ENCODE results near the gene ATF1.

ATF1 gene

DNA sequence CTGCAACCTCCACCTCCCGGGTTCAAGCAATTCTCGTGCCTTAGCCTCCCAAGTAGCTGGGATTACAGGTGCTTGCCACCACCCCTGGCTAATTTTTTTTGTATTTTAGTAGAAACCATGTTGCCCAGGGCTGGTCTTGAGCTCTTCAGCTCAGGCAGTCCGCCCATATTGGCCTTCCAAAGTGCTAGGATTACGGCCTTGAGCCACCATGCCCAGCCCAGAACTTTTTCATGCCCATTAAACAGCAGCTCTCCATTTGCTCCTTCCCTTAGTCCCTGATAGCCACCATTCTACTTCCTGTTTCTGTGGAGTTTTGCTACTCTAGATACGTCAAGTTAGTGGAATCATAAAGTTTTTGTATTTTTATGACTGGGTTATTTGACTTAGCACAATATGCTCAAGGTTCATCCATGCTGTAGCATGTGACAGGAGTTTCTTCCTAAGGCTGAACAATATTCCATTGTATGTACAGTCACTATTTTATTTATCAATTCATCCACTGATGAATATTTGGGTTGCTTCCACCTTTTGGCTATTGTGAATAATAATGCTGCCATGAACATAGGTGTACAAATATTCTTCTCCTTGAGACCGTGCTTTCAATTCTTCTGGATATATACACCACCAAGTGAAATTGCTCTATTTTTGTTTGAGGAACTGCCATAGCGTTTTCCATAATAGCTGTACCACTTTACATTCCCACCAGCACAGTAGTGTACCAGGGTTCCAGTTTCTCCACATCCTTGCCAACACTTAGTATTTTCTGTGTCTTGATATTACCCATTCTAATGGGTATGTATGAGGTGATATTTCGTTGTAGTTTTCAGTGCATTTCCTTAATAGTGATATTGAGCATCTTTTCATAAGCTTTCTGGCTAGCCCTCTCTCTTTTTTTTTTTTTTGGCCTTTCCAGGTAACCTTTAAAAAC lies 15.0 kb downstream of the ATF1 start:
- Histone ChIP-seq H3K36me3 (ENCODE audit: insufficient read depth, low read length) (no peaks in the 10 kb centered on the region), H3K4me3 (ENCODE audit: low read depth in 1 of 2, low read length in 2 of 2) (no peak overlapping the region), H3K9me3 (ENCODE audit: low read length) (no peaks in the 10 kb centered on the region), H3K9ac (ENCODE audit: low read length) (no peak overlapping the region), H3K27me3 (ENCODE audit: control insufficient read depth in 1 of 2, insufficient read depth in 2 of 2, low read length in 2 of 2) (no peaks in the 10 kb centered on the region), H3K4me1 (ENCODE audit: insufficient read depth, low read length) (no peaks in the 10 kb centered on the region), H3K27ac (ENCODE audit: low read depth, low read length) (no peak overlapping the region)

DNA sequence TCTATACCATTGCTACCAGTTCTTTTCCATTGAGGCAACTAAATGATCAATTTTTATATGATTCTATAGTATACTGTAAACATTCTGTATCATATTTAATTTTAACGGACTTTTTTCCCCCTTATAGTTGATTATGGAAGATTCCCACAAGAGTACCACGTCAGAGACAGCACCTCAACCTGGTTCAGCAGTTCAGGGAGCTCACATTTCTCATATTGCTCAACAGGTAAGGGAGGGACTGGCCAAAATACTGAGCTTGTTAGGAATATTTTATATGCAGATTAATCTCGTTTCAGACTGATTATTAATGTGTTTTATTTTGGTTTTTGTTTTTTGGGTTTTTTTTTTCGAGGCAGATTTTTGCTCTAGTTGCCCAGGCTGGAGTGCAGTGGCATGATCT lies 16.1 kb downstream of the ATF1 start:
- no peaks in the 10 kb centered on the region for H3K36me3 ChIP-seq (ENCODE audit: insufficient read depth, low read length)
- H3K4me3 ChIP-seq (ENCODE audit: low read depth in 1 of 2, low read length in 2 of 2): no peak overlapping the region
- H3K9me3 ChIP-seq (ENCODE audit: low read length): no peaks in the 10 kb centered on the region
- H3K27ac ChIP-seq (ENCODE audit: low read depth, low read length): no peak overlapping the region
- no peaks in the 10 kb centered on the region for H3K4me1 ChIP-seq (ENCODE audit: insufficient read depth, low read length)
- H3K9ac ChIP-seq (ENCODE audit: low read length): no peak overlapping the region
- no peaks in the 10 kb centered on the region for H3K27me3 ChIP-seq (ENCODE audit: control insufficient read depth in 1 of 2, insufficient read depth in 2 of 2, low read length in 2 of 2)

DNA sequence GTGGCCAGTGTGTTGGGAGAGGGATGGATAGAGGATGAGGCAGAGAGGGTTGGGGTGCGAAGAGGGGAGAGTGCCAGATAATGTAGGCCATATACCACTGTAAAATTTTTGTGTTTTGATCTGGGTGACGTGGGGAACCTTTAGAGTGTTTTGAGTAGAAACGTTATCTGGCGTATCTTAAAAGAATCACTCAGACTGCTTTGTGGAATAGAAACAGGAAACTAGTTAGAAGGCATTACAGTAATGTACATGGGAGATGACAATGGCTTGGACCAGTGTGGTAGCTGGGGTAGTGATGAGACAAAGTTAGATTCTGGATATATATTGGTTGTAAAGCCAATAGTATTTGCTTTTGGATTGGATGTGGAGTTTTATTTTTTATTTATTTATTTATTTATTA lies 20.6 kb downstream of the ATF1 start:
- no peaks in the 10 kb centered on the region for H3K9me3 ChIP-seq (ENCODE audit: low read length)
- no peaks in the 10 kb centered on the region for H3K27me3 ChIP-seq (ENCODE audit: control insufficient read depth in 1 of 2, insufficient read depth in 2 of 2, low read length in 2 of 2)
- H3K27ac ChIP-seq (ENCODE audit: low read depth, low read length): no peak overlapping the region
- H3K9ac ChIP-seq (ENCODE audit: low read length): no peak overlapping the region
- no peaks in the 10 kb centered on the region for H3K4me1 ChIP-seq (ENCODE audit: insufficient read depth, low read length)
- H3K4me3 ChIP-seq (ENCODE audit: low read depth in 1 of 2, low read length in 2 of 2): no peak overlapping the region
- no peaks in the 10 kb centered on the region for H3K36me3 ChIP-seq (ENCODE audit: insufficient read depth, low read length)

DNA sequence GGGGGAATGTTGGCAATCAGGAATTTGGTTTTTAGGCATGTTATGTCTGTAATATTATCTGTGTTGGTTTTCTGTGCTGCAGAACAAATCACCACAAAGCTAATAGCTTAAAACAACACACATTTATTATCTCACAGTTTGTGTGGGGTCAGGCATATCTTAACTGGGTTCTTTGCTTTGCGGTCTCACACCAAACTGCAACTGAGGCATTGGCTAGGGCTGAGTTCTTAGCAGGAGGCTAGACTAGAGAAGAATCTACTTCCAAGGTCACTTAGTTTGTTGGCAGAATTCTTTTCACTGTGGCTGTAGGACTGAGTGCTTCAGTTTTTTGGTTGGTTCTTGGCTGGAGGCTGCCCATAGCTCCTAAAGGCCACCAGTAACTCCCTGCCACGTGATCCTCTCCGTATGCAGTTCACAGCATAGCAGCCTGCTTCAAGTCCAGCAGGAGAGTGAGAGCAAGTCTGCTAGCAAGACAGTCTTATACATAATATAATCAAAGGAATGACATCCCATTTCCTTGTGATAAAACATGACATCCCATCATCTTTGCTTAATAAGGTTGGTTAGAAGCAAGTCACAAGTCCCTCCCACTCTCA lies 21.6 kb downstream of the ATF1 start:
- H3K27ac ChIP-seq (ENCODE audit: low read depth, low read length): no peak overlapping the region

DNA sequence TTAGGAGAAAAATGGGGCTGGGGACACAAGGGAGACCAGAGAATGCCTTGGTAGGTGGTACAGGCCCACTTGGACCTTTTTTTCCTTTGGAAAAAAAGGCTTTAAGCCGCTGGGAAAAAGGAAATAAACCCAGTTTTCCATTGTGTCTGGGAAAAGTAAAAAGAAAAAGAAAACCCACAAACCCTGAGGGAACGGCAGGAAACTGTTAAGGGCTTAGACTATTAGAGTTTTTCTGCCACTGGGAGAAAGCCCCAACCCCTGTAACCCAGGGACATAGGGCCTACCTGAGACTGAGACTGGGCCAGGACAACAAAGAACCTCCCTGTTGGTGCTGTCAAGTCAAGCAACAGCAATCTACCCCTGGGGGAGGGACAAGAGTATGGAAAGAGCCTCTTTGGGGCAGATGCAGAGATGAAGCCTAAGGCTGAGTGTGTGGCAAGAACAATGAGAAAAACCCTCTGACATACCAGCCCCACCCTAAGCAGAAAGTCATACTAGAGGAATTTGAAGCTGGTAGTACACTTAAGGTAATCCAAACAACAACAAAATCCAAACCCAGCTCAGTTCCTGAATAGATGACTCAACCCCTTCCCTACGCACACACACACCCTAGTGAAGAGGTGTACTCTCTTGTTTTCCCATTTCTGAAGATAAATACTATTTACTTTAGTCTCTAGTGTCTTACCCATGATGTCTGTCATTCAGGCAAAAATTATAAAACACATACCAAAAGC lies 22.8 kb downstream of the ATF1 start:
- Histone ChIP-seq H3K27ac (ENCODE audit: low read depth, low read length) (no peak overlapping the region), H3K27me3 (ENCODE audit: control insufficient read depth in 1 of 2, insufficient read depth in 2 of 2, low read length in 2 of 2) (no peaks in the 10 kb centered on the region), H3K4me1 (ENCODE audit: insufficient read depth, low read length) (no peaks in the 10 kb centered on the region), H3K9ac (ENCODE audit: low read length) (no peak overlapping the region), H3K36me3 (ENCODE audit: insufficient read depth, low read length) (no peaks in the 10 kb centered on the region), H3K4me3 (ENCODE audit: low read depth in 1 of 2, low read length in 2 of 2) (no peak overlapping the region), H3K9me3 (ENCODE audit: low read length) (no peaks in the 10 kb centered on the region)

More for the DNA sequence above, 21.6 kb downstream of the ATF1 start:
- Histone ChIP-seq H3K27me3 (ENCODE audit: control insufficient read depth in 1 of 2, insufficient read depth in 2 of 2, low read length in 2 of 2) (no peaks in the 10 kb centered on the region), H3K4me3 (ENCODE audit: low read depth in 1 of 2, low read length in 2 of 2) (no peak overlapping the region), H3K9ac (ENCODE audit: low read length) (no peak overlapping the region), H3K9me3 (ENCODE audit: low read length) (no peaks in the 10 kb centered on the region), H3K4me1 (ENCODE audit: insufficient read depth, low read length) (no peaks in the 10 kb centered on the region), H3K36me3 (ENCODE audit: insufficient read depth, low read length) (no peaks in the 10 kb centered on the region)

DNA sequence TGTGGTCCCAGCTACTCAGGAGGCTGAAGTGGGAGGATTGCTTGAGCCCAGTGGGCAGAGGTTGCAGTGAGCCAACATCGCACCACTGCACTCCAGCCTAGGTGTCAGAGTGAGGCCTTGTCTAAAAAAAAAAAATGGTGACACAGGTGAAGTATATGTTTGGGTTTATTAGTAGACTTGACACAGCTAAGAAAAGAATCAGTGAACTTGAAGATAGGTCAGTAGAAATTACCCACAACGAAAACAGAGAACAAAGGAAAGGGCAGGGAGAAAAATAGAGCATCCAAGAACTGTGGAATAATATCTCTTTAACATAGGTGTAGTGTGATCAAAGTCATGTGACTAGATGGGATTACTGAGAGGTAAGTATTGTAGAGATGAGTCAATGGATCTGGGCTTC lies 23.7 kb downstream of the ATF1 start:
- no peak overlapping the region for H3K4me3 ChIP-seq (ENCODE audit: low read depth in 1 of 2, low read length in 2 of 2)
- no peak overlapping the region for H3K9ac ChIP-seq (ENCODE audit: low read length)
- no peak overlapping the region for H3K27ac ChIP-seq (ENCODE audit: low read depth, low read length)
- no peaks in the 10 kb centered on the region for H3K4me1 ChIP-seq (ENCODE audit: insufficient read depth, low read length)
- no peaks in the 10 kb centered on the region for H3K9me3 ChIP-seq (ENCODE audit: low read length)
- H3K36me3 ChIP-seq (ENCODE audit: insufficient read depth, low read length): no peaks in the 10 kb centered on the region
- H3K27me3 ChIP-seq (ENCODE audit: control insufficient read depth in 1 of 2, insufficient read depth in 2 of 2, low read length in 2 of 2): no peaks in the 10 kb centered on the region

DNA sequence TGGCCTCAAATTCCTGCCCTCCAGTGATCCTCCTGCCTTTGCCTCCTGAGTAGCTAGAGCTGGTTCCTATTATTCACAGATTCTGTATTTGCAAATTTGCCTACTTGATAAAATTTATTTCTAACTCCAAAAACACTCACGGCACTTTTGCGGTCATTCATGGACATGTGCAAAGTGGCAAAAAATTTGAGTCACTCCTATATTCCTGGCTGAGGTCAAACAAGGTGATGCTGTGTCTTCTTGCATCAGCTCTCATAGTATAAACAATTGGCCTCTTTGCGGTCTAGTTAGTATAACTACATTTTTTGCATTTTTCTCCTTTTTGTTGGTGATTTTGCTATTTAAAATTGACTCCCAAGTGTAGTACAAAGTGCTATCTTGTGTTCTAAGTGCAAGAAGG lies 24.7 kb downstream of the ATF1 start:
- no peak overlapping the region for H3K27ac ChIP-seq (ENCODE audit: low read depth, low read length)
- H3K36me3 ChIP-seq (ENCODE audit: insufficient read depth, low read length): no peaks in the 10 kb centered on the region
- no peak overlapping the region for H3K4me3 ChIP-seq (ENCODE audit: low read depth in 1 of 2, low read length in 2 of 2)
- H3K4me1 ChIP-seq (ENCODE audit: insufficient read depth, low read length): no peaks in the 10 kb centered on the region
- H3K9ac ChIP-seq (ENCODE audit: low read length): no peak overlapping the region
- H3K27me3 ChIP-seq (ENCODE audit: control insufficient read depth in 1 of 2, insufficient read depth in 2 of 2, low read length in 2 of 2): no peaks in the 10 kb centered on the region
- no peaks in the 10 kb centered on the region for H3K9me3 ChIP-seq (ENCODE audit: low read length)

DNA sequence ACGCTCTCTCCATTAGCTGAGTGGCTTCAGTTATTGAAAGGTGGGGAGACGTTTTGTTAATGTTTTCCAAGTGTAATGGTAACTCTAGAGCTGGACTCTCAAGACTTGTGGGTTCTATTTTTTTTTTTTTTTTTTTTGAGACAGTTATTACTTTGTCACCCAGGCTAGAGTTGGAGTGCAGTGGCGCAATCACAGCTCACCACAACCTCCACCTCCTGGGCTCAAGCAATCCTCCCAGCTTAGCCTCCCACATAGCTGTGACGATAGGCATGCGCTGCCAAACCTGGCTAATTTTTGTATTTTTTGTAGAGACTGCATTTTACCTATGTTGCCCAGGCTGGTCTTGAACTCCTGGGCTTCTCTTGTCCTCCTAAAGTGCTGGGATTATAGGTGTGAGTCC lies 26.2 kb downstream of the ATF1 start:
- no peaks in the 10 kb centered on the region for H3K36me3 ChIP-seq (ENCODE audit: insufficient read depth, low read length)
- H3K27ac ChIP-seq (ENCODE audit: low read depth, low read length): no peak overlapping the region
- no peak overlapping the region for H3K4me3 ChIP-seq (ENCODE audit: low read depth in 1 of 2, low read length in 2 of 2)
- H3K9me3 ChIP-seq (ENCODE audit: low read length): no peaks in the 10 kb centered on the region
- no peaks in the 10 kb centered on the region for H3K4me1 ChIP-seq (ENCODE audit: insufficient read depth, low read length)
- no peak overlapping the region for H3K9ac ChIP-seq (ENCODE audit: low read length)
- H3K27me3 ChIP-seq (ENCODE audit: control insufficient read depth in 1 of 2, insufficient read depth in 2 of 2, low read length in 2 of 2): no peaks in the 10 kb centered on the region

DNA sequence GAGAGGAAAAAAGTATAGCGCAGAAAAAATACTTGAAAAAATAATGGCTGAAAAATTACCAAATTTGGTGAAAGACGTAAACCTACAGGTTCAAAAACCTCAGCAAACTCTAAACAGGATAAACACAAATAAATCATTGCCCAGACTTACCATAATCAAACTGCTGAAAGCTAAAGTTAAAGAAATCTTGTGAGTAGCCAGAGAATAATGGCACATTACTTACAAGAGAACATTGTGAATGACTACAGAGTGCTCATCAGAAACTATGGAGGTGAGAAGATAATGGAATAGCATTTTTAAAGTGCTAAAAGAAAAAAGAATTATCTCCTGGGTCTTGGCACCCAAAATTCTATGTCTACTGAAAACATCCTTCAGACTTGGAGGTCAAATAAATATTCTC lies 36.0 kb downstream of the ATF1 start:
- Histone ChIP-seq H3K4me3 (ENCODE audit: low read depth in 1 of 2, low read length in 2 of 2) (no peak overlapping the region), H3K36me3 (ENCODE audit: insufficient read depth, low read length) (peaks cover 29% of the 10 kb centered on the region), H3K9me3 (ENCODE audit: low read length) (no peaks in the 10 kb centered on the region), H3K4me1 (ENCODE audit: insufficient read depth, low read length) (no peaks in the 10 kb centered on the region), H3K27me3 (ENCODE audit: control insufficient read depth in 1 of 2, insufficient read depth in 2 of 2, low read length in 2 of 2) (no peaks in the 10 kb centered on the region), H3K27ac (ENCODE audit: low read depth, low read length) (no peak overlapping the region), H3K9ac (ENCODE audit: low read length) (no peak overlapping the region)

DNA sequence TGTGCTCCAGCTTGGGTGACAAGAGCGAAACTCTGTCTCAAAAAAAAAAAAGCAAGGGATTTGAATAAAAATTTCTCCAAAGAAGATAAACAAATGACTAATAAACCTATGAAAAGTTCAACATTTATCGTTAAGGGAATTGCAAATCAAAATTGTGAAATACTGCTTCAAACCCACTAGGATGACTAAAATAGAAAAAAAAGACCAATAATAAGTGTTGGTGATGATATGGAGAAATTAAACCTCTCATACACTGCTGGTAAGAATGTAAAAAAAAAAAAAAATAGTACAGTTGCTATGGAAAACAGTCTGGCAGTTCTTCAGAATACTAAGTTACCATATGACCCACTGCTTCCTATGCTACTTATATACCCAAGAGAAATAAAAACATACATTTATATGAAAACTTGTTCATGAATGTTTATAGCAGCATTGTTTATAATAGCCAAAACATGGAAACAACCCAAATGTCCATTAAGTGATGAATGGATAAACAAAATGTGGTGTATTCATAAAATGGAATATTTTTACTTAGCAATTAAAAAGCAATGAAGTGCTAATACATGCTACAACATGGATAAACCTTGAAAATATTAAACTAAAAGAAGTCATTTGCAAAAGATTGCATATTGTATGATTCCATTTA lies 39.5 kb downstream of the ATF1 start:
- no peak overlapping the region for H3K27ac ChIP-seq (ENCODE audit: low read depth, low read length)
- no peaks in the 10 kb centered on the region for H3K9me3 ChIP-seq (ENCODE audit: low read length)

DNA sequence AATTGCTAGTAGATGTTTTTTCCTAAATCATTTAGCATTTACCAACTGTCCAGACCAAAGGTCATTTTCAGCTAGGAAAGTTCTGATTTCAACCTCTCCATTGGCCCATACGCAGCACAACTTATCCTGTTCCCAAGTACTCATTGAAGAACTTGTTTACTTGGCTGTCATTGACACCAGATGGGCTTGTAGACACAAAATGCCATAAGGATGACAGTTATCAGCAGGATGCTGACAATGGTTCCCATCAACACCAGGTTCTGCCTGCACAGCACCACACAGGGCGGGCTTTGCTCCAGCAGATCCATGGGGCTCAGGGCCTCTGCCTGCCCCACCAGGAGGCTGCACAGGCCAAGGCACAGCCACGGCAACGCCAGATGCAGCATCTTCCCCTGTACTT lies 42.3 kb downstream of the ATF1 start:
- Histone ChIP-seq H3K4me3 (ENCODE audit: low read depth in 1 of 2, low read length in 2 of 2) (no peak overlapping the region), H3K4me1 (ENCODE audit: insufficient read depth, low read length) (no peaks in the 10 kb centered on the region), H3K9ac (ENCODE audit: low read length) (no peak overlapping the region), H3K36me3 (ENCODE audit: insufficient read depth, low read length) (peaks cover 5% of the 10 kb centered on the region), H3K9me3 (ENCODE audit: low read length) (no peaks in the 10 kb centered on the region), H3K27ac (ENCODE audit: low read depth, low read length) (no peak overlapping the region), H3K27me3 (ENCODE audit: control insufficient read depth in 1 of 2, insufficient read depth in 2 of 2, low read length in 2 of 2) (no peaks in the 10 kb centered on the region)

More for the DNA sequence above, 39.5 kb downstream of the ATF1 start:
- Histone ChIP-seq H3K27me3 (ENCODE audit: control insufficient read depth in 1 of 2, insufficient read depth in 2 of 2, low read length in 2 of 2) (no peaks in the 10 kb centered on the region), H3K4me3 (ENCODE audit: low read depth in 1 of 2, low read length in 2 of 2) (no peak overlapping the region), H3K9ac (ENCODE audit: low read length) (no peak overlapping the region), H3K36me3 (ENCODE audit: insufficient read depth, low read length) (peaks cover 13% of the 10 kb centered on the region), H3K4me1 (ENCODE audit: insufficient read depth, low read length) (no peaks in the 10 kb centered on the region)
